Stimulated activated CD8-positive, alpha-beta memory T cell treated with anti-CD3 and anti-CD28 coated beads, Interleukin-2, amount 100 ng/mL, for 1 hour (primary cell): ENCODE results near the gene PGS1.

ENCODE experiments used
- DNase-seq, 2 donors: peaks; one replicate each; pipeline ENCODE4 v3.0.0-alpha.2; 2020; ENCODE audit warnings: low read depth in 2 of 2

The PGS1 gene

GRCh38 chr17:78387977-78388941 lies 9.8 kb downstream of the PGS1 start:
- no peak for DNase-seq

GRCh38 chr17:78390241-78391050 lies 12.0 kb downstream of the PGS1 start:
- DNase-seq: no peak

DNA sequence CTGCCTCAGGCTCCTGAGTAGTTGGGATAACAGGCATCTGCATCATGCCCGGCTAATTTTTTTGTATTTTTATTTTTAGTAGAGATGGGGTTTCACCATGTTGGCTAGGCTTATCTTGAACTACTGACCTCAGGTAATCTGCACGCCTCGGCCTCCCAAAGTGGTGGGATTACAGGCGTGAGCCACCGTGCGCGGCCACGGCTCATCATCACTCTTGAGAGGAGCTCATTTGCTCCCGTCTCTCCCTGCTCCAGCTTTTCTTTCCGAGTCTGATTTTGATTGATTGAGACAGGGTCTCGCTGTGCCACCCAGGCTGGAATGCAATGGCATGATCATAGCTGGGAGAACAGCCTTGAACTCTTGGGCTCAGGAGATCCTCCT lies 12.6 kb downstream of the PGS1 start:
- DNase-seq: no peak

- no peak for DNase-seq
These were observed 13.4 kb downstream of the PGS1 start for GRCh38 chr17:78391843-78392242.

- DNase-seq: no peak
These were observed 13.8 kb downstream of the PGS1 start for GRCh38 chr17:78392295-78392694.

- DNase-seq: no peak
These were observed 15.1 kb downstream of the PGS1 start for GRCh38 chr17:78393575-78393974.

GRCh38 chr17:78394209-78394608 lies 15.8 kb downstream of the PGS1 start:
- DNase-seq: no peak

DNA sequence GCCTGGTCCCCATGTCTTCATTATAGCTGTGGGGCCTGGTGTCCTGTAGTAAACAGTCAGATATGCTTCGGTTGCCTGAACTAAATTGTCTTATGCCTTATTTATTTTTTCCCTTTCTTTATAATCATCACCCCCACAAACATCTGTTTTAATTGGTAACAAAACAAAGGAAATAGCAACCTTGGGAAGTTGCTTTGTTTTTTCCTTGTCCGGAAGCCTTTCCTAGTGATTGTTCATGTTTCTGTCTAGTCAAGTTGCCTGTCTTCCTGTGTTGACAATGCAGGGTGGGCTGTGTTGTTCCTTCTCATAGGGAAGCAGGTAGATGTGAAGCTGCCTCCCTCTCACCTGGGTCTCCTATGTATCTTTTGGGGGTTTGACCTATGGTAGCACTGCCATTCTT lies 16.7 kb downstream of the PGS1 start:
- DNase-seq: no peak

GRCh38 chr17:78396441-78397337 lies 18.2 kb downstream of the PGS1 start:
- no peak for DNase-seq

GRCh38 chr17:78397681-78398101 lies 19.2 kb downstream of the PGS1 start:
- DNase-seq: no peak

DNA sequence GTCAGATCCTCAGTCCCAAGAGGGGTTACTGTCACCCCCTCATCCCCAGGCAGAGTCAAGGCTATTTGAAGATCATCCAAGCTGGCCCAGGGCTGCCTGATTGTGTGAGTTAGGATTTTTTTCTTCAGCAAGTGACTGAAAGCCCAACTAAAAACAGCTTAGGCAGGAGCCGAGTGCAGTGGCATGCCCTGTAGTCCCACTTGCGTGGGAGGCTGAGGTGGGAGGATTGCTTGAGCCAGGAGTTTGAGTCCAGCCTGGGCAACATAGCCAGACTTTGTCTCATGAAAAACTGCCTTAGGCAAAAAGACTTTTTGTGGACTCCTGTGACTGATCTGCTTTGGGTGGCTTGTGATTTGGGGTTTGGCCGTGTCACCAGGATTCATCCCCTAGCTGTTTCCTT lies 19.9 kb downstream of the PGS1 start:
- no peak for DNase-seq

- no peak for DNase-seq
These were observed 20.7 kb downstream of the PGS1 start for GRCh38 chr17:78399028-78399692.

- DNase-seq: no peak
These were observed 21.3 kb downstream of the PGS1 start for GRCh38 chr17:78399693-78400144.

- DNase-seq: no peak
These were observed 22.3 kb downstream of the PGS1 start for GRCh38 chr17:78400581-78401240.

DNA sequence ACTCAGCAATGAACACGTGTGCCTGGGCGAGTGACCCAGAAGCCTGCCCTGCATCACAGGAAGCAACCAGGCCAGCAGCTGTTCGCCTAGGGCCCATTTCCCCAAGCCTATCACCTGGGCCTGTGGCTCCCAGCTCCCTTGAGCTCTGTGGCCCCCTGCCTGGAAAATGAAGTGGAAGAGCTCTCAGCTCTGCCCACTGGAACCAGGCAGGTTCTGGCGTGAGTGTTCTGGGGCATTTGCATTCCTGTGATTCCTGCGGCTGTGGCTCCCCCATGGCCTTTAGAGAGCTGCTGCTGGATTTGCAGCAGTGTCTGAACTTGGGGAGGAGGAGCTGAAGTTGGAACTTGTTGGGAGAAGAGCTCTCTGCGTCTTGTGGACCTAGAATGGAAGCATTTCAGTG lies 22.8 kb downstream of the PGS1 start:
- no peak for DNase-seq

DNA sequence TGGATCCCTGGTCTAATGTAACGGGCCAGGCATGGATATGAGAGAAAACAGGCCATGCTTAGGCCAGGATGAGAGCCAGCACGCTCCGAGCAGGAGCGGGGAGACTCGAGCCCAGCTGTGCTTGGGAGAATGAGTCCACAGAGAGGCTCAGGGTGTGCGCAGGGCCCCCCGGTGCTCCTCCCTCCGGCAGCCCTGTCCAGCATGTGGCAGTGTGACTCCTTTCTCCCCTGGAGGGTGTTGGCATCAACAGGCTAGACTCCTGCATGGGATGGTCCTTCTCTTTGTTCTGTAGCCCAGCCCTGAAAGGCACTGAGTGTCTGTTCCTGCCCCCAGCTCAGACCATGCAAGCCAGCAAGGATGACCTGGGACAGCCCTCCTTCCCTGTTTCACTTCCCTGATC lies 23.4 kb downstream of the PGS1 start:
- no peak for DNase-seq

- no peak for DNase-seq
These were observed 25.4 kb downstream of the PGS1 start for GRCh38 chr17:78403822-78404221.

DNA sequence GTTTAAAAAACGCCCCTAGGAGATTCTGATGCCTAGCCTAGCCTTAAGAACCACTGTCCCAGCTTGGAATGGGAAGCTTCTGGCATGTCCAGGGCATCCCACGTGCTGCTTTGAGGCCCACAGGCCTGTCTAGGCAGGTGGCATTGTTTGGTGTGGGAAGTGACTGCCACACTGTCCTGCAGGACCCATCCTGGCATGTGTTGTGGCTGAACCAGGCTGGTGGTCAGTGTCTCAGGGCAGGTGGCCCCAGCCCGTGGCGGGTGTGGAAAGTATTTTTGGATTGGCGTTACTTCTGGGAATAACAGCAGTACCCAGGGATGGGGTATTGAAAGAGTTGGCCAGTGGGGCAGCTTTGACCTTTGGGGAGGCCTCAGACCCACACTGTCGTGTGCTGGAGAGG lies 27.9 kb downstream of the PGS1 start:
- DNase-seq: no peak

- no peak for DNase-seq
These were observed 28.5 kb downstream of the PGS1 start for GRCh38 chr17:78406920-78407319.

GRCh38 chr17:78407387-78408000 lies 29.0 kb downstream of the PGS1 start:
- DNase-seq: no peak
